Natural killer cell (primary cell): ENCODE data around the gene HIP1. TPM values are rescaled to one million over a fixed set of nuclear protein-coding genes. Genes with fewer than 3 reads are reported as not detected.
"Not testable (repeated sequence)": the region's sequence is repeated elsewhere in the genome, so short reads cannot be mapped to it uniquely, and the experiment has no call there.

Experiments
- ATAC-seq, 3 donors: fragments of 150-1000 bp in 2 of 3; fragments of 200-7000 bp in 1 of 3; cut with Tn5 transposase; 1 replicate in 1 of 3; 2 replicates in 2 of 3; pipeline ENCODE4 v1.10.0; 2021; ENCODE audit warnings: mild to moderate bottlenecking in 2 of 3, moderate library complexity in 2 of 3
- DNase-seq, 2 donors: peaks; one replicate each; pipeline versions ENCODE4 v3.0.0 to v3.0.0-alpha.2; 2013 to 2021; ENCODE audit warnings: mixed read lengths in 1 of 2
- H3K27ac ChIP-seq: one replicate; pipeline ENCODE4 v1.5.1; 2013; ENCODE audit warnings: mild to moderate bottlenecking, low read length
- H3K27me3 ChIP-seq: one replicate; pipeline ENCODE4 v1.6.1; 2013; ENCODE audit warnings: low read length; ENCODE audit not compliant: control insufficient read depth, insufficient read depth
- H3K36me3 ChIP-seq: one replicate; pipeline ENCODE4 v1.6.1; 2013; ENCODE audit warnings: low read length; ENCODE audit not compliant: control insufficient read depth, insufficient read depth
- H3K4me1 ChIP-seq: one replicate; pipeline ENCODE4 v1.6.1; 2013; ENCODE audit warnings: low read length; ENCODE audit not compliant: control insufficient read depth, insufficient read depth
- H3K4me3 ChIP-seq: one replicate; pipeline ENCODE4 v1.5.1; 2013; ENCODE audit warnings: low read length
- H3K9me3 ChIP-seq: one replicate; pipeline ENCODE4 v1.6.1; 2013; ENCODE audit warnings: low read length; ENCODE audit not compliant: control insufficient read depth, insufficient read depth
- H3K27ac Mint-ChIP-seq, 2 donors: one replicate each; pipeline ENCODE4 v1.8.0; 2022; ENCODE audit warnings: mild to moderate bottlenecking in 2 of 2, mixed read lengths in 2 of 2, moderate library complexity in 1 of 2
- H3K27me3 Mint-ChIP-seq, 2 donors: one replicate each; pipeline ENCODE4 v1.8.0; 2022; ENCODE audit warnings: low read depth in 2 of 2, mixed read lengths in 2 of 2
- H3K36me3 Mint-ChIP-seq: one replicate; pipeline ENCODE4 v1.8.0; 2022; ENCODE audit warnings: mixed read lengths
- H3K4me1 Mint-ChIP-seq, 2 donors: one replicate each; pipeline ENCODE4 v1.8.0; 2022; ENCODE audit warnings: mixed read lengths in 2 of 2
- H3K4me3 Mint-ChIP-seq: one replicate; pipeline ENCODE4 v1.8.0; 2022; ENCODE audit warnings: mild to moderate bottlenecking, moderate library complexity, mixed read lengths
- H3K9me3 Mint-ChIP-seq, 2 donors: one replicate each; pipeline ENCODE4 v1.8.0; 2022; ENCODE audit warnings: mixed read lengths in 2 of 2
- CTCF ChIP-seq: fragments of 200-600 bp; IDR thresholded peaks from one replicate; pipeline ENCODE4 v1.8.0; 2022; ENCODE audit warnings: antibody characterized with exemption
- WGBS: methylation state at CpG from one replicate; pipeline ENCODE4 v1.1.7; 2013; ENCODE audit warnings: missing lambda C conversion rate; ENCODE audit not compliant: insufficient coverage; 5-methylcytosine and 5-hydroxymethylcytosine counted together
- intact Hi-C: fragments of 100-400 bp; cut with micrococcal nuclease; formaldehyde crosslinking; loops from one replicate; pipeline ENCODE4 v1.14.2; 2022
- total RNA-seq, 4 donors: library from RNA; stranded (reverse); fragments of 120-200 nt in 1 of 4; gene quantifications; one replicate each; pipeline versions ENCODE4 v1.2.3 to v1.2.4, GENCODE V29; 2013 to 2022

Gene HIP1
- total RNA-seq, 3 donors from 2014 or later (not counting 1 experiment from before 2014, with no cell fraction given) = 17.1 to 27.9 (median 23.1) TPM

- Histone ChIP-seq H3K36me3 (no peaks in the 10 kb centered on the region), H3K4me1 (peaks cover 92% of the 10 kb centered on the region), H3K9me3 (no peaks in the 10 kb centered on the region), H3K27ac (peak overlapping the region; percentile 70), H3K4me3 (no peak overlapping the region), H3K27me3 (no peaks in the 10 kb centered on the region)
- DNase-seq (peak; percentile 45 to 84), ATAC-seq (peak; percentile 80 to 92 (median 89))
- TF ChIP-seq CTCF = no peak
- 20% methylated on average over 8 of the region's 8 CpGs for WGBS
- Mint-ChIP-seq H3K36me3 (no peaks in the 10 kb centered on the region), H3K4me1 (peaks cover 53 to 55% of the 10 kb centered on the region in 2 donors), H3K27ac (peak overlapping the region; percentile 72 to 92), H3K9me3 (no peaks in the 10 kb centered on the region), H3K4me3 (peak overlapping the region; percentile 78), H3K27me3 (peaks cover 0 to 2% of the 10 kb centered on the region in 2 donors)
- intact Hi-C loops = loop anchor here (1.0 kb wide), 2 partner anchors 11 to 48 kb away; no protein-coding TSS in a partner anchor
Measured at GRCh38 chr7:75727881-75728593, 10.7 kb downstream of the HIP1 start.

- H3K27me3 Mint-ChIP-seq, H3K4me3 ChIP-seq, H3K27me3 ChIP-seq, ATAC-seq, H3K9me3 Mint-ChIP-seq, intact Hi-C loops, H3K9me3 ChIP-seq, H3K36me3 Mint-ChIP-seq, DNase-seq, H3K36me3 ChIP-seq: not testable (repeated sequence)
- peak overlapping the region; percentile 70 for H3K27ac ChIP-seq
- H3K4me1 ChIP-seq = peaks cover 86% of the 10 kb centered on the region
- 65% methylated on average over 6 of the region's 6 CpGs for WGBS
- Mint-ChIP-seq H3K4me1 (peaks cover 47 to 49% of the 10 kb centered on the region in 2 donors), H3K4me3 (peak overlapping the region; percentile 78), H3K27ac (peak overlapping the region; percentile 72 to 92)
Measured at GRCh38 chr7:75727351-75727750, 11.4 kb downstream of the HIP1 start.

GRCh38 chr7:75725306-75725705, 13.4 kb downstream of the HIP1 start:
- Mint-ChIP-seq H3K27ac (no peak overlapping the region), H3K27me3 (peaks cover 0 to 2% of the 10 kb centered on the region in 2 donors), H3K4me1 (peaks cover 29 to 37% of the 10 kb centered on the region in 2 donors), H3K36me3 (no peaks in the 10 kb centered on the region), H3K9me3 (no peaks in the 10 kb centered on the region), H3K4me3 (no peak overlapping the region)
- H3K36me3 ChIP-seq = no peaks in the 10 kb centered on the region
- no peak for TF ChIP-seq CTCF
- no peaks in the 10 kb centered on the region for H3K9me3 ChIP-seq
- intact Hi-C loops = no loop called here
- DNase-seq (no peak), ATAC-seq (no peak)
- 60% methylated on average over 4 of the region's 6 CpGs for WGBS
- H3K27me3 ChIP-seq = no peaks in the 10 kb centered on the region
- no peak overlapping the region for H3K4me3 ChIP-seq
- H3K4me1 ChIP-seq = peaks cover 65% of the 10 kb centered on the region
- no peak overlapping the region for H3K27ac ChIP-seq

- no peak overlapping the region for H3K4me3 ChIP-seq
- no peaks in the 10 kb centered on the region for H3K36me3 ChIP-seq
- no peak for TF ChIP-seq CTCF
- DNase-seq (no peak), ATAC-seq (no peak)
- Mint-ChIP-seq H3K36me3 (no peaks in the 10 kb centered on the region), H3K4me3 (no peak overlapping the region), H3K4me1 (peaks cover 20% of the 10 kb centered on the region in 2 donors), H3K27ac (no peak overlapping the region), H3K27me3 (no peaks in the 10 kb centered on the region), H3K9me3 (no peaks in the 10 kb centered on the region)
- no peaks in the 10 kb centered on the region for H3K27me3 ChIP-seq
- H3K4me1 ChIP-seq = peaks cover 46% of the 10 kb centered on the region
- intact Hi-C loops = no loop called here
- no peaks in the 10 kb centered on the region for H3K9me3 ChIP-seq
- H3K27ac ChIP-seq = no peak overlapping the region
- WGBS = 93% methylated on average over 3 of the region's 3 CpGs
Measured at GRCh38 chr7:75723444-75723843, 15.3 kb downstream of the HIP1 start.
